Hematopoietic multipotent progenitor cell treated with erythropoietin and hydrocortisone succinate and interleukin-3 and kit ligand, for 8 days (in vitro differentiated cells): Measurements from ENCODE around the gene ZNF469.

Source experiments
- DNase-seq: peaks from one replicate; pipeline ENCODE4 v3.0.0-alpha.2; 2015

Gene ZNF469

GRCh38 chr16:88430524-88431446 lies 48.0 kb downstream of the ZNF469 start:
- no peak for DNase-seq

DNA sequence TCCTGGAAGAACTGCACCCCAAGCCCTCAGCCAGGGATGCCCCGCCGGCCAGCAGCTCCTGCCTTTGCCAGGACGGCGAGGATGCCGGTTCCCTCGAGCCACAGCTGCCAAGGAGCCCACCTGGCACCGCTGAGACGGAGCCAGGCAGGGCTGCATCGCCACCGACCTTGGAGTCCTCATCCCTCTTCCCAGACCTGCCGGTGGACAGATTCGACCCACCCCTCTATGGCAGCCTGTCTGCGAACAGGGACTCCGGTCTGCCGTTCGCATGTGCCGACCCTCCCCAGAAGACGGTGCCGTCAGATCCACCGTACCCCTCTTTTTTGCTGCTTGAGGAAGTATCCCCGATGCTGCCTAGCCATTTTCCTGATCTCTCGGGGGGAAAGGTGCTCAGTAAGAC lies 48.9 kb downstream of the ZNF469 start:
- DNase-seq = no peak

DNA sequence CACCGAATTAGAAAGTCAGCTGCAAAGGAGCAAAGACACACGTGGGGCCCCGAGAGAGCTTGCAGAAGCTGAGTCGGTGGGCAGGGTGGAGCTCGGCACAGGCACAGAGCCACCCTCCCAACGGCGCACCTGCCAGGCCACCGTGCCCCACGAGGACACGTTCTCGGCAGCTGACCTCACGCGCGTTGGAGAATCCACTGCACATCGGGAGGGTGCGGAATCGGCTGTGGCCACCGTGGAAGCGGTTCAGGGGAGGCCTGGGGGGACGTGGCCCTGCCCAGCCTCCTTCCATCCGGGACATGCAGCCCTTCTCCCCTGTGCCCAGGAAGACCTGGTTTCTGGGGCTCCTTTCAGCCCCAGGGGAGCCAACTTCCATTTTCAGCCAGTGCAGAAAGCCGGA lies 49.4 kb downstream of the ZNF469 start:
- no peak for DNase-seq
